HepG2 (cell line): ENCODE measurements around the gene POLR3GL. TPM values are rescaled to one million over a fixed set of nuclear protein-coding genes. Genes with fewer than 3 reads are reported as not detected.

ENCODE experiments used
- BRF2 ChIP-seq: sonication (generic); formaldehyde crosslinking; IDR thresholded peaks from 2 replicates; pipeline ENCODE4 v1.8.1; 2022; ENCODE audit warnings: mild to moderate bottlenecking, missing genetic modification reagents
- CHCHD3 ChIP-seq: sonication (generic); formaldehyde crosslinking; IDR thresholded peaks from 2 replicates; pipeline ENCODE4 v1.8.0; 2022; ENCODE audit warnings: mild to moderate bottlenecking, missing genetic modification reagents, moderate library complexity
- CSRNP2 ChIP-seq: sonication (generic); formaldehyde crosslinking; conservative IDR thresholded peaks from 2 replicates; pipeline ENCODE4 v1.8.0; 2022; ENCODE audit warnings: low read depth, missing genetic modification reagents
- HIVEP1 ChIP-seq: sonication (generic); formaldehyde crosslinking; IDR thresholded peaks from 2 replicates; pipeline ENCODE4 v1.4.0; 2020; ENCODE audit warnings: mild to moderate bottlenecking, missing genetic modification reagents
- KDM1A ChIP-seq: IDR thresholded peaks from 2 replicates; pipeline ENCODE4 v1.6.1; 2016; ENCODE audit warnings: missing compliant biosample characterization
- MED1 ChIP-seq: sonication (generic); formaldehyde crosslinking; IDR thresholded peaks from 2 replicates; pipeline ENCODE4 v1.4.0; 2020; ENCODE audit warnings: missing genetic modification reagents
- MYNN ChIP-seq: sonication (generic); formaldehyde crosslinking; IDR thresholded peaks from 2 replicates; pipeline ENCODE4 v1.4.0; 2020; ENCODE audit warnings: mild to moderate bottlenecking, low read depth, missing genetic modification reagents
- NFRKB ChIP-seq: fragments of 450-650 bp; IDR thresholded peaks from 2 replicates; pipeline ENCODE4 v1.6.1; 2017
- PAF1 ChIP-seq: IDR thresholded peaks from 2 replicates; pipeline ENCODE4 v1.6.1; 2016; ENCODE audit warnings: missing genetic modification reagents, missing compliant biosample characterization
- RAD51 ChIP-seq: fragments of 450-650 bp; IDR thresholded peaks from 2 replicates; pipeline ENCODE4 v1.6.1; 2016; ENCODE audit warnings: borderline replicate concordance
- RCOR2 ChIP-seq: IDR thresholded peaks from 2 replicates; pipeline ENCODE4 v1.6.1; 2016; ENCODE audit warnings: missing biosample characterization, missing genetic modification reagents
- RFX1 ChIP-seq: fragments of 450-650 bp; IDR thresholded peaks from 2 replicates; pipeline ENCODE4 v1.6.1; 2017
- RNF2 ChIP-seq: fragments of 450-650 bp; conservative IDR thresholded peaks from 2 replicates; pipeline ENCODE4 v1.6.1; 2016; ENCODE audit warnings: low read depth
- RNF219 ChIP-seq: sonication (generic); formaldehyde crosslinking; IDR thresholded peaks from 2 replicates; pipeline ENCODE4 v1.5.0; 2020; ENCODE audit warnings: mild to moderate bottlenecking, missing genetic modification reagents
- TAF15 ChIP-seq: fragments of 200-400 bp; formaldehyde crosslinking; IDR thresholded peaks from one replicate; pipeline ENCODE4 v1.6.1; 2018; ENCODE audit warnings: mild to moderate bottlenecking, low read depth, low read length; ENCODE audit not compliant: poor library complexity, severe bottlenecking
- TFAP4 ChIP-seq: sonication (generic); IDR thresholded peaks from 2 replicates; pipeline ENCODE4 v1.6.1; 2016; ENCODE audit warnings: low read depth, borderline replicate concordance
- TFDP1 ChIP-seq: IDR thresholded peaks from 2 replicates; pipeline ENCODE4 v1.6.1; 2016; ENCODE audit warnings: missing compliant biosample characterization, missing genetic modification reagents, borderline replicate concordance
- THAP11 ChIP-seq: IDR thresholded peaks from 2 replicates; pipeline ENCODE4 v1.6.1; 2016; ENCODE audit warnings: missing biosample characterization, missing genetic modification reagents
- ZC3H4 ChIP-seq: sonication (generic); formaldehyde crosslinking; IDR thresholded peaks from 2 replicates; pipeline ENCODE4 v1.4.0; 2020; ENCODE audit warnings: missing genetic modification reagents, borderline replicate concordance
- ZNF143 ChIP-seq: sonication (generic); formaldehyde crosslinking; IDR thresholded peaks from 2 replicates; pipeline ENCODE4 v1.4.0; 2020; ENCODE audit warnings: missing genetic modification reagents
- ZNF235 ChIP-seq: sonication (generic); formaldehyde crosslinking; IDR thresholded peaks from 2 replicates; pipeline ENCODE4 v1.8.1; 2023; ENCODE audit warnings: mild to moderate bottlenecking, missing genetic modification reagents, borderline replicate concordance
- ZNF33B ChIP-seq: sonication (generic); formaldehyde crosslinking; IDR thresholded peaks from 2 replicates; pipeline ENCODE4 v1.5.1; 2020; ENCODE audit warnings: mild to moderate bottlenecking, missing genetic modification reagents
- ZNF558 ChIP-seq: sonication (generic); formaldehyde crosslinking; IDR thresholded peaks from 2 replicates; pipeline ENCODE4 v1.9.0; 2022; ENCODE audit warnings: mild to moderate bottlenecking, missing genetic modification reagents, borderline replicate concordance
- ZNF644 ChIP-seq: IDR thresholded peaks from 2 replicates; pipeline ENCODE4 v1.6.1; 2016; ENCODE audit warnings: low read depth
- ZNF816 ChIP-seq: sonication (generic); formaldehyde crosslinking; IDR thresholded peaks from 2 replicates; pipeline ENCODE4 v1.8.0; 2022; ENCODE audit warnings: missing genetic modification reagents, mild to moderate bottlenecking, borderline replicate concordance
- ZNF83 ChIP-seq: sonication (generic); formaldehyde crosslinking; IDR thresholded peaks from 2 replicates; pipeline ENCODE4 v1.4.0; 2020; ENCODE audit warnings: missing genetic modification reagents, mild to moderate bottlenecking, borderline replicate concordance
- polyA plus RNA-seq, 8 experiments: library from polyadenylated mRNA; depleted of rRNA in 3 of 8; stranded (reverse) in 7 of 8; unstranded in 1 of 8; fragments of >200 nt; fragmentation: Illumina TruSeq in 4 of 8; extraction: Trizol in 4 of 8; gene quantifications; 2 replicates each; pipeline versions ENCODE4 v1.2.1 to v1.2.3, GENCODE V29; 2011 to 2016; ENCODE audit warnings: low read depth in 4 of 8, missing spikeins in 1 of 8, mixed read lengths in 1 of 8; ENCODE audit not compliant: insufficient read depth in 1 of 8
- total RNA-seq, 5 experiments: library from RNA; depleted of rRNA; stranded (reverse); fragments of >200 nt; fragmentation: Illumina TruSeq; extraction: Trizol; gene quantifications; 2 replicates each; pipeline ENCODE4 v1.2.3, GENCODE V29; 2016; ENCODE audit warnings: low read depth in 1 of 5

POLR3GL gene
- total and polyA plus RNA-seq, 2 of the 13 experiments (the other 11 are each of a cell fraction or from before 2014, with no cell fraction given) = 11.5 to 12.4 TPM

GRCh38 chr1:145990249-145990855 lies 25.9 kb downstream of the POLR3GL start (continued):
- TF ChIP-seq ZNF558 (CRISPR knock-in tag) (no peak), ZNF644 (0 out of 2 replicates have a peak, but pooled peaks have one; percentile 33), ZNF33B (no peak), ZNF143 (no peak), RCOR2 (CRISPR knock-in tag) (no peak), BRF2 (CRISPR knock-in tag) (no peak), RAD51 (no peak), HIVEP1 (CRISPR knock-in tag) (no peak), RNF219 (CRISPR knock-in tag) (no peak), PAF1 (CRISPR knock-in tag) (peak; percentile 68; the same call in 1 of the 2 replicates), CHCHD3 (no peak), KDM1A (no peak), ZNF235 (CRISPR knock-in tag) (no peak), TFDP1 (CRISPR knock-in tag) (no peak), ZNF816 (CRISPR knock-in tag) (no peak), RFX1 (no peak), TAF15 (no peak), ZC3H4 (CRISPR knock-in tag) (peak; percentile 43; the same call in 1 of the 2 replicates), MYNN (CRISPR knock-in tag) (no peak), NFRKB (no peak), MED1 (CRISPR knock-in tag) (peak; percentile 38; the same call in 1 of the 2 replicates), THAP11 (no peak; the same call in 1 of the 2 replicates), RNF2 (no peak), TFAP4 (no peak), CSRNP2 (CRISPR knock-in tag) (no peak), ZNF83 (no peak)
